HG03354 (cell line): ENCODE results near the gene SLC13A2.
"Not testable (repeated sequence)": the region's sequence is repeated elsewhere in the genome, so short reads cannot be mapped to it uniquely, and the experiment has no call there.

Source experiments
- ATAC-seq: cut with Tn5 transposase; IDR thresholded peaks from one replicate; pipeline ENCODE4 v1.9.1; 2021; ENCODE audit warnings: mild to moderate bottlenecking; ENCODE audit not compliant: unreplicated experiment, poor library complexity, severe bottlenecking

The SLC13A2 gene

DNA sequence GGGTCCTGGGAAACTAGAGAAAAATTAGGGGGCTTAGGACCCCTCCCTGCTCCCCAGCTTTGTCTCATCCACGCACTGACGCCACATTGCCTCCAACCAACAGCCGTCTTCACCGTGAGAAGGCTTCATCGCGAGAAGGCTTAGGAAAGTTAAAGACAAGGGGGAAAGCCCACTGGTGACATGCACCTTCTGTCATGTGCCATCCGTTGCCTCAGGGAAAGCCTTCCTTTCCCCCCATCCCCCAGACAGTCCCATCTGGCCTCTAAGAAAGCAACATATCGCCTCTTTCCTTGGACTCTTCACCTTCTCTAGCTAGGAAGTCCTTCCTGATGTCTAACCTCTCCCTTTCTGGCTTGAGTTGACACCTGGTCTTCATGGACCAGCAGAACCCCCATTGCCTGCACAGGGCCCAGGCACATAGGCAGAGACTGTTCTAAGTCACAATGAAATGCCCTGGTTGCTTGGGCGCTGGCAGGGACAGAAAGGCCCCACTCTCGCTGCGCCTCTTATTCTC, 34.8 kb downstream of the SLC13A2 start:
- no peak for ATAC-seq

DNA sequence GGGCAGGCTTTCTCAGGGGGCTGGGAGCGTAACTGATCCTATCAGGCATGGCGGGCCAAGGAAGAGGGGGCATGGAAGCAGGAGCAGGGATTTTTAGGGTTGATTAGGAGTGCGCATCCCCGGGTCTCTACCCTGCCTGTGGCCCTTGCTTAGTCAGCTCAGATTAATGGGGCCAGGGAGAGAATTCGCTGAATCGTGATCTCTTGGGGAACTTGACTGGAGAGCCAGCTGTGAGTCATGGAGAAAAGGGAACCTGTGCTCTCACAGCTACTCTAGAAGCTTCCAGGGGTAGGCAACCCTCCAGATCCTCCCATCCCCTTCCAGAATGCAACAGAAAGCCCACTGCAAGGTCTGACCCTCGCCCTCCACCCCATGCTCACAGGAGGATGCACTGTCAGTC, 36.3 kb downstream of the SLC13A2 start:
- no peak for ATAC-seq

DNA sequence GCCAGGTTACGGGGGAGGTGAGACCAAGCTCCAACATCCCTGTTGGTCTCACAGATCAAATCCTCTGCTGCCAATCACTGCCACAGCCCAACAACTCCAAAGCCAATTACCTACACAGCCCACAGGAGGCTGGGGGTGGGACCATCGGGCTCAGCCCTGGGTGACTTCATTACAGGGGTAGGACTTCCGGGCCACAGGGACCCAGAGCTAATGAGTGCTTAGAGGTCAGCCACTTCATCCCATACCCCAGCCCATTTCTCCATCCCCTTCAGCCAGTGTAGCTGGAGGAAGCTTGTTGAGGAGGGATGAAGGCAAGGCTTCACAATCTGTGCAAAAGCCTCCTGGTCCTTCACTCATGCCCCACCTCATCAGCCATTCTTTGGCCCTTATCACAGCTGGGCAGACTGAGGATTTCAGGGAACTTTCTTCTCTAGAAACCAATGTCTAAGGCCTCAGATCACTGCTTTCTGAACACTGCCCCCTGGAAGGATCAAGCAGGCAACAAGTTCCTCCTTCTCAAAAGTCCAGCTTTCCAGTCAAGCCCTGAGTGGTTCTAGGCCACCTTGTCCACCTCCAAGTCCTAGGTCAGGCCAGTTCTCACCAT, 38.5 kb downstream of the SLC13A2 start:
- ATAC-seq, result no peak

DNA sequence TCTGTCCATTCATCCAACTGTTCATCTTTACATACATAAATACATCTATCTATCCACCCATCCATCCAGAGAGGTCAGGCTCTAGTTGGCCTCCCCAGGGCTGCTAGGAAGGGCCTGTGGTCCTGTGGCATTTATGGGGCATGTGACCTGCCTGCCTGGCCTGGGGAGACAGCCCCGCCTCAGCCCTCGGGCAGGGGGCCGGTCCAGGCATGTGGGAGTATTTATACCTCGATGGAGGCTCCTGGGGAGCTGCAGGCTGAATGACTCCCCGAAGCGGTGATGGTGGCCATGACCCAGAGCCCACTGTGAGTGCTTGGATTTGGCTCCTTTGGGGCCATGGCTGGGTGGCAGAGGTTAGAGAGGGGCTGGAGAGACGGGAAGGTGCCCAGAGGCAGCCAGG, 40.0 kb downstream of the SLC13A2 start:
- ATAC-seq, result no peak

DNA sequence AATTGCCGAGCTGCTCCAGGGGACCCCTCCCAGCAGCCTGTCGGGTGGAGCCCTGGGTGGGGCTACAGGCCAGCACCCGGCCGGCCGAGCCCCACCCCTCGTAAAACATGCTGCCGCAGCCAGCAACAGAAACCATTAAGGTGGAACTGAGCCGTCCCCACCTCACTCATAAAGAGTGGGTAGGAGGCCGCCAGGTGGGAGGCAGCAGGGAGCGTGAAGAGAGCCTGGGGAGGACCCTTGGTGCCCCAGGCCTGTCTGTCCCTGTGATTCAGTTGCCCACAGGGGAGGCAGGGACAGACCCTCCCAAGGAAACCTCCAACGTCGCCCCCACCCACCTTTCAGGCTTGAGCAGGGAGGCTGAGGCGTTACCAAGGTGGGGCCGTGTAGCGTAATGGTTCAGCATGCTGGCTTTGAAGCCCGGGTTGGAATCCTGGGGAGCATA, 41.1 kb downstream of the SLC13A2 start:
- ATAC-seq, result no peak

DNA sequence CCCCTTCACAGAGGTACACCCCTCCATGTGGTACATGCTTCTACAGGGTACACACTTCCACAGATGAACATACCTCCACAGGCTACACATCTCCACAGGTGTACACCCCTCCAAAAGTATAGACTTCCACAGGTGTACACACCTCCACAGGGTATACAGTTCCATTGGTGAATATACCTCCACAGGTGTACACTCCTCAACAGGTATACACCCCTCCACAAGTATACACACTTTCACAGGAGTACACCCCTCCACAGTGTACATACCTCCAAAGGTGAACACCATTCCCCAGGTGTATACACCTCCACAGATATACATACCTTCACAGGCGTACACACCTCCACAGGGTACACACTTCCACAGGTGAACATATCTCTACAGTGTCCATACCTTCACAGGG, 42.1 kb downstream of the SLC13A2 start:
- ATAC-seq, result no peak

DNA sequence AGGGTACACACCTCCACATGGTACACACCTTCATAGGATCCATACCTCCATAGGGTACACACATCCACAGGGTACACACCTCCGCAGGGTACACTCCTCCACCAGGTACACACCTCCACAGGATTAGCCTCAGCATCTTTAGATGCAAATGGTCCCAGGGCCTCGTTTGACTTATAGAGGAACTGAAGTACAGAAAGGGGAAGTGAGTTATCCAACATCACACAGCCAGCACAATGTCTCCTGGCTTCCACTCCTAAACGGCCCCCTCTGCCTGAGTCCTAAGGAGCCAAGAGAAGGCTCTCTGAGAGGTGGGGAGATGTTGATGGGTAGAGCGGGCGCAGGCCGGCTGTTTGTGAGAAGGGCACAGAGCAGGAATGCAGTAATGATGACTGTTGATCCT, 44.7 kb downstream of the SLC13A2 start:
- no peak for ATAC-seq

DNA sequence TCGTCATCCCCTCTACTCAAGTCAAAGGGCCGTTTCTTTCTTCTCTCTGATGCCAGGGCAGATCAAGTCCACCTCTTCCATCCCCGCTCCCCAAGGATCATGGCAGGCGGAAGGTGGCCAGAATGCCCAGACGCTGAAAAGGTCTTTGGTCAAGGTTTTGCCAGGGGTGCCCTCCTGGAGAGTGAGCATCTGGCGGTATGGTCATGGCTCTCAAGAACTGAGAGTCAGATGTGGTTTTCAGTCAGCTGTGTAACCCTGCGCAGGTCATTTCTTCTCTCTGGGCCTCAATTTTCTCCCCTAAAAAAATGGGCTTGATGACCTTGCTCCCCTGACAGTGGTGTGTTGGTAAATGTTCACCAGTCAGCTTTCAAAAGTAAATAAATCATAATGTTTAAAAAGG, 45.1 kb downstream of the SLC13A2 start:
- ATAC-seq, result no peak

DNA sequence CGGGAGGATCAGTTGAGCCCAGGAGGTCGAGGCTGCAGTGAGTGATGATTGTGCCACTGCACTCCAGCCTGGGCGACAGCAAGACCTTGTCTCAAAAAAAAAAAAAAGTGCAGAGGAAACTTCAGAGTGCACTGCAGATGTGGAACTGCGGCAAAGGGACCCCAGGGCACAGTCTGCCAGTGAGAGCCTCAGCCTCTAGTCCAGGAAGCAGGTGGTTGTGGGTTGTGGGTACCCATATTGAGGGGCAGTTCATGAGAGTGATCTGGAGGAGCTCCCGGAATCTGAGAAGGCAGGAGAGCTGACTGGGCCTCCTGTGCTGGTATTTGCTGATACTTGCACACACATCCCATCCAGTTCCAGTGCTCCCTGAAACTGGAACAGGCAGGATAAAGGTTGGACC, 45.8 kb downstream of the SLC13A2 start:
- no peak for ATAC-seq

DNA sequence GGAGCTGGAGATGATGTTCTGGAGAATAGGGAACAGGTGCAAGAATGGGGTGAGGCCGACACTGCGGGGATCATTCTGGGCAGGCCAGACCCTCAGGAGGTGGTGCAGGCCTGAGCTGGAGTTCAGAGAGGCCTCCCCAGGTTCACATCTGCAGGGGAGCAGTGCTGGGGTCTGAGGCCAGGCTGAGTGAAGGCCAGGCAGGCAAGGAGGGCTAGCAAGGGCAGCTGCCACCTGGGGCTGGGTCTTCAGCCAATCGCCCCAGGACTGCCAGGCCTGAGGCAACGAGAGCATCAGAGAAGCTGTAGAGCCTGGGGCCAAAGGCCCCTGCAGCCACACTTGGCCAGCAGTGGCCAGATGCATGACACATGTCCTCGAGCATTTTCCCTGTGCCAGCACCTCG, 47.2 kb downstream of the SLC13A2 start:
- ATAC-seq, result no peak

DNA sequence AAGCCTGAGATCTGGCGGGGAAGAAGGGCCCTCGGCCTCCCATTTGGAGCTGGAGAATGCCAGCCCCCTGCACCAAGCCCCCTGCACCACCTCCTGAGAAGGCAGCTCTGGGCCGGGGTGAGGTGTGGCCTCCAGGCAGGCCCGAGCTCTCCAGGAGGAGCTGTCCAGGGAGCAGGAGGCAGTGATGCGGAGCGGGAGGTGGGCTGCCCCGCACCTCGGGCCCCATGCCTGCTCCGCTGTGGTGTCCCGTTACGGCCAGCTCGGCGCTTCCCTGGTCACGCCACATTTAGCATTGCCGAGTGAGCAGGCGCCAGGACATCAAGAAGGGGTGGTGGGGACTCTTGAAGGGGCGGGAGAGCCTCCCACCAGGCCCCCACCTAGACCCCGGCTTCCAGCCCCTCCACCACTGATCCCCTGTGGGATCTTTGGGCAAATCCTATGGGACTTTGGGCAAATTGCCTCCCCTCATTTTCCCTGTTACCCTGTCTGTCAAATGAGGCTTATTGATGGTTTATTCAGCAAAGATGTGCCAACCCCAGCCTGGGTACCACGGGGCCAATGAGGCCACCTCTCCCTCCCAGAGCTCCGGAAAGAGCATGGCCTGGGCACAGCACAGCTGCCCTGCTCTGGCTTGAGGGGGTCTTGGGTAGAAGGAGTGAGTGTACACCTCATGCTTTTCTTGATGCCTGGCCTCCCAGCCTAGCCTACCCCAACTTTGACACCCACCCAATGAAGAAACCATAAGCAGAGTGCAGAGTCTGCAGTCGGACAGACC, 48.1 kb downstream of the SLC13A2 start:
- no peak for ATAC-seq

DNA sequence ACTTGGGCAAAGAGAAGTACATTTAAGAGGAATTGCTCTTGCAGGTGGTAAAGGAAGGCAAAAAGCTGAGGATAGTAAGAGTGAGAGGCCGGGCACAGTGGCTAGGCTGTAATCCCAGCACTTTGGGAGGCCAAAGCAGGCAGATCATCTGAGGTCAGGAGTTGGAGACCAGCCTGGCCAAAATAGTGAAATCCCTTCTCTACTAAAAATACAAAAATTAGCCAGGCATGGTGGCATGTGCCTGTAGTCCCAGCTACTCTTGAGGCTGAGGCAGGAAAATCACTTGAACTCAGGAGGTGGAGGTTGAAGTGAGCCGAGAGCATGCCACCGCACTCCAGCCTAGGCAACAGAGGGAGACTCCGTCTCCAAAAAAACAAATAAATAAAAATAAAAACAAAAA, 48.8 kb downstream of the SLC13A2 start:
- ATAC-seq, result not testable (repeated sequence)

DNA sequence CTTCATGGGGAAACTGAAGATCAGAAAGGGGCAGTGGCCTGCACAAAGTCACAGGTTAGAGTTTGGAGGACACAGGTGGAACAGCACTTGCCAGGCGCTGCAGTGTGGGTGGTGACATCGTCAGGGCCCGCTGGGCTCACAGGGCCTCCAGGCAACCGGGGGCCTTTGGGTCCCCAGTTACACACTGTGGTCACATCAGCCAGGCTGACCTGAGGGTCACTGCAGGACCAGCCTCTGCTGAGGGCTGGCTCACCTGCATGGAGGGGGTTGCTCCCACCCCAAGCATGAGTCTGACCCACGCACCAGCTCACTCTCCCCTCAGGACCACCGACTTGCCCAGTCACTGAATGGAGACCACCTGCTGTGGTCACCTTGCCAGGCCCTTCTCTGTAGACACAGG, 49.7 kb downstream of the SLC13A2 start:
- ATAC-seq, result no peak

DNA sequence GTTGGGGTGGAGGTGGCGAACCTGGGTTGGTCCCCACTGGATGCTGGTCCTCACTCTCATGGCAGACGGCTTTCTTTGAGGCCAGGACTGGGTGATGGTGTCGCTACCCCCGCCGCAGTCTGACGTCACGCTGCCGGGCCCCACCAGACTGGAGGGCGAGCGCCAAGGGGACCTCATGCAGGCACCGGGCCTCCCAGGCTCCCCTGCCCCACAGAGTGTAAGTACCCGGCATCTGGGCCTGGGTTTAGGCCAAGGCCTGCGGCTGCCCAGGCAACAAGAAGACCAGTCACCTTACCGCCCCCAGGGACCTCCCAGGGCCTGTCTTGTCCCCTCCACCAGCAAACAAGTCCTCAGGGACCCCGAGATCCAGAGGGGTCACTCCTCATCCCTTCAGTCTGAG, 50.4 kb downstream of the SLC13A2 start:
- ATAC-seq, result no peak

DNA sequence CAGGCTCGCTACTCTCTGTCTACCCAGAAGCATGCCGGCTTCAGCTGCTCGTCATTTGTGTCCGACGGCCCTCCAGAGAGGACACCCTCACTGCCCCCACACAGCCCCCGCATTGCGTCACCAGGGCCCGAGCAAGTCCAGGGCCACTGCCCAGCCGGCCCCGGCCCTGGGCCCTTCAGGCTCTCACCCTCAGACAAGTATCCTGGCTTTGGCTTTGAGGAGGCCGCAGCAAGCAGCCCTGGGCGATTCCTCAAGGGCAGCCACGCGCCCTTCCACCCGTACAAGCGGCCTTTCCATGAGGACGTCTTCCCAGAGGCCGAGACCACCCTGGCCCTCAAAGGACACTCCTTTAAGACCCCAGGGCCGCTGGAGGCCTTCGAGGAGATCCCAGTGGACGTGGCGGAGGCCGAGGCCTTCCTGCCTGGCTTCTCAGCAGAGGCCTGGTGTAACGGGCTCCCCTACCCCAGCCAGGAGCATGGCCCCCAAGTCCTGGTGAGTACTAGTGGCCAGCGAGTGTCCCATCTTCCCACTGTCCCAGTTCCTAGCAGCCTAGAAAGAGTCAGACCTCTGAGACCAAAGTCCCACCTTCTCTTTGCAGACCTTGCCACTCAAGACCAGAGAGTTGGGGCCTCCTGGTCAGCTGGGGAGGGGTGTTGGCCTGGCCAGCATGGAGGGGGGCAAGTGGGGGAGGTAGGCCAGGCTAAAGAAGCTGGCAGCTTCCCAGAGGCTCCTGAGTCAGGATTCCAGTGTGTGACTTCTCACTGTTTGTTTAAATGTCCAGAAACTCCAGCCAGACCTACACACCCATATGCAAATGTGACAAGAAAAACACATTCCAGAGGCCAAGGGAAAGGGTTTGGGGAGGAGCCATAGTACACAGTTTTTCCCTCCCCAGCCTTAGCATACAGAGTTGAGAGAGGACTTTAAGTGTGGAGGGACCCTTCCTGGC, 51.3 kb downstream of the SLC13A2 start:
- no peak for ATAC-seq

DNA sequence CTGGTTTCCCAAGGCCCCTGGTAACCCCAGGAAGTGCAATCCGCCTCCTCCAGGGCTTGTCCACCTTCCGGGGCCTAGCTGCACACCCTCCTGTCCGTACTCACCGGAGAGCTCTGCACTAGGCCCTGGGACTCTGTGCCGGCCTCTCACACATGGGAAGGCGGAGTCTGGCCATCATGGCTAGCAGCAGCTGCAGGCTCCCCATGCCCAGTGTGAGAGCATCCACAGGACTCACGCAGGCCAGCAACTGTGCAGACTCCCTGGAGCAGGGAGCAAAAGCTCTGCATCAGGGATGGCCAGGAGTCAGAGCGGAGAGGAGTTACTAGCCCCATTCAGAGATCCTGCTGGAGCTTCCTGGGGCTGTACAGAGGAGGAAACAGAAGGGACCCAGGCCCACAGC, 52.9 kb downstream of the SLC13A2 start:
- no peak for ATAC-seq

DNA sequence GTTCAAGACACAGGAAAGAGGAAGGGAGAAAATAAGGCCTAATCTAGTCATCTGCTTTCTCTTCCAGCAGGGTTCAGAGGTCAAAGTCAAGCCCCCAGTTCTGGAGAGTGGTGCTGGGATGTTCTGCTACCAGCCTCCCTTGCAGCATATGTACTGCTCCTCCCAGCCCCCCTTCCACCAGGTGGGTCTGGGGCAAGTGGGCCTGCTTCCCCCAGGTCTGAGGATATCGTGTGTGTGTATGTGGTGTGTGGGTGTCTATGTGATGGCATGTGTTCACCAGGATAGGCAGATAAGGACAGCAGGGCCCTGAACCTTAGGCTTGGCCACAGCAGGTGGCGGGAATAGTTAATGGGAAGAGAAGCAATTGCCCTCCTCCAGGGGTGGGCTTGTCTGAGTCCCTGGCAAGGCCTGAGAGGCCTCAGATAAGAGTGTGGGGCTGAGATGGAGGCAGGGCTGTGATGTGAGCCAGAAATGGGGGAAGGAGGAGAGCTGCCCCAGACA, 53.8 kb downstream of the SLC13A2 start:
- ATAC-seq, result no peak

DNA sequence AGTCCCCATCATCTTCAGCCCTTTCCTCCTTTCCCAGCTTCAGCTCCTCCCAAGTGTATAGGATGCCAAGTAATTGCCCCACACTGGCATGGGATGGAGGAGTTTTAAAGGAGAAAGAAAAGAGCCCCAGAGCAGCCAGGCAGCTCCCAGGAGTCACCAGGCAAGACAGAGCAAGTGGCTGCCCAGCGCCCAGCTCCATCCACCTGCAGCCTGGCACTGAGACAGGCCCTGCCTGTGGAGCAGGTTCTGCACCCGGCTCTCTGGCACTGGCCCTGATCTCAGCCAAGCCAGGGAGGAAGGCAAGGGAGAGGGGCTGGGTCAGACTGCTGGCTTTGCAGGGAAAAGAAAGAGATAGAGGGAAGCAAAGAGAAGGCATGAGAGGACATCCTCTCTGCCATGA, 54.4 kb downstream of the SLC13A2 start:
- ATAC-seq, result no peak

DNA sequence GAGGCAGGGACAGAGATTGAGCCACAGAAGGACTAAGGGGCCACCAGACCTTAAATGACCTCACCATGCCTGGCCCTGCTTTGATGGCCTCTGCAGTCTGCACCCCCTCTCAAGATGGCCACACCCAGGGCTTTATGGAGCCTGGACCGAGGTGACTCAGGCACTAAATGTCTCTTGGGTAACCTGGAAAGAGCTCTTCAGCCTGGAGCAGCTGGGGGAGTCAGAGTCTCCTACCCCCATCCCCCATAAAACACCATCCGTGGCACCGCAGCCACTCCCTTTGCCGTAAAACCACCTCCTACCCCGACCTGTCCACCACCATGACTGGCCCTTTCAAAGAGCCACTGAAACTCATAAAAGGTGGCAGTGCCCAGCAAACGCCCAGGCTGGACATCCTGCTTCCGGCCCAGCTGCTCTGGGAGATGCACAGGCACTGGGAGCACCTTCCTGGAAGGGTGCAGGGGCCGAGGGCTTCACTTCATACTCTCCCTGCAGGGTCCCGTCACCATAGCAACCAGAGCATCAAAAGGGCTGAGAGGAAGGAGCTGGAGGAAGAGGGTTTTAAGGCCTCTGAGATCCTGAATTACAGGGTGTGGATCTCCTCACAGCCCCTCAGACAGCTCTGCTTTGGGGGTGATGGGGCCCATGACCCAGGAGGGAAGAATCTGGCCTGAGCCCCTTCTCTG, 55.0 kb downstream of the SLC13A2 start:
- ATAC-seq, result no peak

DNA sequence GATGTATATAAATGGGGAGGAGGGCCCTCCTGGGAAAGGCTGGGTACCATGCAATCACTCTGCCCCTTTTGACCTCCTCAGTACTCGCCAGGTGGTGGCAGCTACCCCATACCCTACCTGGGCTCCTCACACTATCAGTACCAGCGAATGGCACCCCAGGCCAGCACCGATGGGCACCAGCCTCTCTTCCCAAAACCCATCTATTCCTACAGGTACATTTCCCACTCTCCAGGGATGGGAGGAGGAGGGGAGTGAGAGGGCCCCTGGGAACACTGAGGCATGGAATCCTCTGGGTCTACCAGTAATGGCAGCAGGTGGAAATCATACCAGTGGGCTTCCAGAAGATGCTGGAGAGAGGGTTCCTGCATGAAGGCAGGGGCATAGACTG, 55.6 kb downstream of the SLC13A2 start:
- no peak for ATAC-seq
